Midbrain (tissue), 1 donor: ENCODE measurements around the gene BPIFA3.

Experiments used
- DNase-seq: peaks from one replicate; lab custom pipeline; 2025; lab: John Stamatoyannopoulos, UW

BPIFA3 gene

GRCh38 chr20:33224399-33224798 is 7.2 kb downstream of the BPIFA3 start:
- DNase-seq = no peak

- no peak for DNase-seq
Observed at GRCh38 chr20:33229843-33230242, 12.7 kb downstream of the BPIFA3 start.

GRCh38 chr20:33231237-33231636 is 14.1 kb downstream of the BPIFA3 start:
- DNase-seq = no peak

- no peak for DNase-seq
Observed at GRCh38 chr20:33232486-33233072, 15.4 kb downstream of the BPIFA3 start.

GRCh38 chr20:33233129-33233774 is 16.1 kb downstream of the BPIFA3 start:
- no peak for DNase-seq

GRCh38 chr20:33234050-33234449 is 16.9 kb downstream of the BPIFA3 start:
- no peak for DNase-seq

- no peak for DNase-seq
Observed at GRCh38 chr20:33235696-33236095, 18.5 kb downstream of the BPIFA3 start, which contains the start of gene BPIFA1. BPIFA1 (plus strand) TSS chr20:33235996; CDS start chr20:33237712, 1,716 bp downstream.

- no peak for DNase-seq
Observed at GRCh38 chr20:33236351-33236750, 19.2 kb downstream of the BPIFA3 start.

GRCh38 chr20:33237989-33238388 is 20.8 kb downstream of the BPIFA3 start:
- no peak for DNase-seq

- DNase-seq = no peak
Observed at GRCh38 chr20:33239418-33239817, 22.3 kb downstream of the BPIFA3 start.

GRCh38 chr20:33239979-33240736 is 23.0 kb downstream of the BPIFA3 start:
- no peak for DNase-seq

GRCh38 chr20:33240923-33241322 is 23.8 kb downstream of the BPIFA3 start:
- no peak for DNase-seq

GRCh38 chr20:33242319-33243100 is 25.4 kb downstream of the BPIFA3 start:
- no peak for DNase-seq

- DNase-seq = no peak
Observed at GRCh38 chr20:33246077-33246476, 28.9 kb downstream of the BPIFA3 start.

- no peak for DNase-seq
Observed at GRCh38 chr20:33249456-33249855, 32.3 kb downstream of the BPIFA3 start.

- no peak for DNase-seq
Observed at GRCh38 chr20:33250666-33251065, 33.5 kb downstream of the BPIFA3 start.

GRCh38 chr20:33251496-33251895 is 34.3 kb downstream of the BPIFA3 start:
- DNase-seq = no peak

GRCh38 chr20:33252460-33252859 is 35.3 kb downstream of the BPIFA3 start:
- no peak for DNase-seq

GRCh38 chr20:33255005-33255404 is 37.9 kb downstream of the BPIFA3 start:
- no peak for DNase-seq

GRCh38 chr20:33257237-33257636 is 40.1 kb downstream of the BPIFA3 start:
- no peak for DNase-seq

- no peak for DNase-seq
Observed at GRCh38 chr20:33259371-33259770, 42.2 kb downstream of the BPIFA3 start.

GRCh38 chr20:33261465-33261864 is 44.3 kb downstream of the BPIFA3 start:
- no peak for DNase-seq
